ENCODE data around the gene PTPN1. TPM values are rescaled to one million over a fixed set of nuclear protein-coding genes. Genes with fewer than 3 reads are reported as not detected.

PTPN1 gene
- total and polyA plus RNA-seq, 2 of the 13 experiments (the other 11 are each of a cell fraction or from before 2014, with no cell fraction given), result 17.7 to 37.2 TPM

GRCh38 chr20:50625986-50626677, 115.9 kb downstream of the PTPN1 start (continued):
- no peak for TF ChIP-seq ZNF292 (CRISPR knock-in tag; IDR thresholded peaks at IDR 0.05; ENCODE audit: borderline replicate concordance, low read depth)
- no peak for TF ChIP-seq ZSCAN12 (CRISPR knock-in tag; IDR thresholded peaks at IDR 0.05)
- no peak for TF ChIP-seq HOXA5 (CRISPR knock-in tag; IDR thresholded peaks at IDR 0.05)
- no peak; the same call in none of the 2 replicates for TF ChIP-seq GATAD2A (CRISPR knock-in tag; IDR thresholded peaks at IDR 0.05)
- no peak for TF ChIP-seq KAT7 (CRISPR knock-in tag; IDR thresholded peaks at IDR 0.05; ENCODE audit: borderline replicate concordance)
- TF ChIP-seq MAFF (IDR thresholded peaks at IDR 0.05; ENCODE audit: low read depth, low read length), result no peak
- TF ChIP-seq ZSCAN9 (CRISPR knock-in tag; IDR thresholded peaks at IDR 0.05; ENCODE audit: borderline replicate concordance), result no peak

GRCh38 chr20:50627747-50628146, 117.6 kb downstream of the PTPN1 start:
- H3K4me2 ChIP-seq (ENCODE audit: low read depth, low read length), result peak overlapping the region; percentile 40; the same call in 1 of the 2 replicates
- WGBS (ENCODE audit: low lambda C conversion rate), result 58% methylated on average over 9 of the region's 9 CpGs
- FAIRE-seq (no peak), ATAC-seq (no peak), DNase-seq (ENCODE audit: low spot score) (no peak)
- peaks cover 12 to 50% of the 10 kb centered on the region in 2 experiments for H3K27me3 ChIP-seq (ENCODE audit: control insufficient read depth in 1 of 2, insufficient read depth in 2 of 2, low read length in 2 of 2)
- H3K4me1 ChIP-seq (ENCODE audit: insufficient read depth, low read length), result peaks cover 50% of the 10 kb centered on the region
- ChIA-PET CTCF (ENCODE audit: low intra/inter-chr PET ratio, low total read pairs) (no interaction called here), POLR2A (no interaction called here)
- intact Hi-C loops (cut with micrococcal nuclease; ENCODE audit: unreplicated experiment) (no loop called here), in situ Hi-C loops (cut with HindIII; ENCODE audit: extremely low pct_ligation_motif_present, low pct_unique_long_range_greater_than_20kb) (loop anchor here (25.0 kb wide), 1 partner anchor 110 kb away; the partner anchor contains the start of gene PARD6B)
- no peak overlapping the region for H3K27ac ChIP-seq (ENCODE audit: extremely low read length, insufficient read depth, low read length)
- H3K9ac ChIP-seq (ENCODE audit: insufficient read depth, low read depth, low read length), result no peak overlapping the region
- no peaks in the 10 kb centered on the region for H3K79me2 ChIP-seq (ENCODE audit: insufficient read depth, low read length)
- no peaks in the 10 kb centered on the region for H3K9me3 ChIP-seq (ENCODE audit: low read length)
- no peaks in the 10 kb centered on the region for H3K36me3 ChIP-seq (replicated peaks in 1 of 2; ENCODE audit: control insufficient read depth in 1 of 2, insufficient read depth in 2 of 2, low read length in 2 of 2)
- no TSS peak for BruUV-seq (replicated peaks)
- no peak overlapping the region for H2AFZ ChIP-seq (ENCODE audit: low read length)
- no peaks in the 10 kb centered on the region for H4K20me1 ChIP-seq (ENCODE audit: insufficient read depth, low read length)
- TF ChIP-seq ZBTB7A (CRISPR knock-in tag; IDR thresholded peaks at IDR 0.05) (0 out of 2 replicates have a peak, but pooled peaks have one; percentile 53), RFX3 (CRISPR knock-in tag; IDR thresholded peaks at IDR 0.05) (no peak), FLYWCH1 (CRISPR knock-in tag; IDR thresholded peaks at IDR 0.05) (no peak), MED13 (CRISPR knock-in tag; IDR thresholded peaks at IDR 0.05) (no peak), ZKSCAN8 (CRISPR knock-in tag; IDR thresholded peaks at IDR 0.05; ENCODE audit: borderline replicate concordance) (0 out of 2 replicates have a peak, but pooled peaks have one; percentile 81), ZNF674 (CRISPR knock-in tag; IDR thresholded peaks at IDR 0.05; ENCODE audit: low read depth) (no peak), ATF7 (IDR thresholded peaks at IDR 0.05) (no peak), ATF7 (CRISPR knock-in tag; IDR thresholded peaks at IDR 0.05) (no peak), ZFP90 (CRISPR knock-in tag; IDR thresholded peaks at IDR 0.05; ENCODE audit: borderline replicate concordance) (no peak), MATR3 (CRISPR knock-in tag; IDR thresholded peaks at IDR 0.05) (no peak), ATF5 (CRISPR knock-in tag; IDR thresholded peaks at IDR 0.05; ENCODE audit: low read depth) (no peak), GATA4 (IDR thresholded peaks at IDR 0.05; ENCODE audit: borderline replicate concordance, low read depth) (no peak)
- no peak overlapping the region for H3K4me3 ChIP-seq (replicated peaks in 1 of 3; ENCODE audit: insufficient read depth in 1 of 3, low read depth in 2 of 3, low read length in 3 of 3)
